B cell (primary cell): ENCODE results near the gene ANKRD42.
"Not testable (repeated sequence)": the region's sequence is repeated elsewhere in the genome, so short reads cannot be mapped to it uniquely, and the experiment has no call there.

Experiments used
- EZH2 ChIP-seq: IDR thresholded peaks from 2 replicates; pipeline ENCODE4 v1.6.1; 2012; ENCODE audit warnings: borderline replicate concordance, low read depth, mild to moderate bottlenecking, moderate library complexity, low read length; ENCODE audit not compliant: insufficient read depth, poor library complexity, severe bottlenecking
- TF ChIP-seq, protein P1 (sequence below): fragments of 200-600 bp; IDR thresholded peaks from one replicate; pipeline ENCODE4 v1.8.0; 2022; ENCODE audit warnings: antibody characterized with exemption, mild to moderate bottlenecking

- TF ChIP-seq, protein P1, sequence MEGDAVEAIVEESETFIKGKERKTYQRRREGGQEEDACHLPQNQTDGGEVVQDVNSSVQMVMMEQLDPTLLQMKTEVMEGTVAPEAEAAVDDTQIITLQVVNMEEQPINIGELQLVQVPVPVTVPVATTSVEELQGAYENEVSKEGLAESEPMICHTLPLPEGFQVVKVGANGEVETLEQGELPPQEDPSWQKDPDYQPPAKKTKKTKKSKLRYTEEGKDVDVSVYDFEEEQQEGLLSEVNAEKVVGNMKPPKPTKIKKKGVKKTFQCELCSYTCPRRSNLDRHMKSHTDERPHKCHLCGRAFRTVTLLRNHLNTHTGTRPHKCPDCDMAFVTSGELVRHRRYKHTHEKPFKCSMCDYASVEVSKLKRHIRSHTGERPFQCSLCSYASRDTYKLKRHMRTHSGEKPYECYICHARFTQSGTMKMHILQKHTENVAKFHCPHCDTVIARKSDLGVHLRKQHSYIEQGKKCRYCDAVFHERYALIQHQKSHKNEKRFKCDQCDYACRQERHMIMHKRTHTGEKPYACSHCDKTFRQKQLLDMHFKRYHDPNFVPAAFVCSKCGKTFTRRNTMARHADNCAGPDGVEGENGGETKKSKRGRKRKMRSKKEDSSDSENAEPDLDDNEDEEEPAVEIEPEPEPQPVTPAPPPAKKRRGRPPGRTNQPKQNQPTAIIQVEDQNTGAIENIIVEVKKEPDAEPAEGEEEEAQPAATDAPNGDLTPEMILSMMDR: not testable (repeated sequence)
- TF ChIP-seq EZH2: not testable (repeated sequence)
Observed at GRCh38 chr11:83269080-83269479, 75.6 kb downstream of the ANKRD42 start.
